DOHH2 (cell line): ENCODE data around the gene CAMKMT.
A peak's percentile ranks its signal among the peaks of the same experiment; 100 is the strongest.

Experiments
- H3F3A ChIP-seq: fragments of 200-600 bp; sonication (generic), shearing (Covaris generic); 2 replicates; pipeline ENCODE4 v1.6.0; 2016; ENCODE audit warnings: antibody characterized with exemption, mild to moderate bottlenecking; ENCODE audit not compliant: control insufficient read depth, insufficient read depth
- H3K27ac ChIP-seq: fragments of 200-600 bp; sonication (generic); 2 replicates; pipeline ENCODE4 v1.5.1; 2014; ENCODE audit warnings: low read depth, mild to moderate bottlenecking, low read length, moderate library complexity
- H3K27me3 ChIP-seq: fragments of 200-600 bp; sonication (generic); 2 replicates; pipeline ENCODE4 v1.6.1; 2014; ENCODE audit warnings: mild to moderate bottlenecking, low read length, mixed read lengths; ENCODE audit not compliant: control insufficient read depth
- H3K36me3 ChIP-seq: fragments of 200-600 bp; sonication (generic); 2 replicates; pipeline ENCODE4 v1.6.1; 2014; ENCODE audit warnings: mild to moderate bottlenecking, low read length, moderate library complexity, mixed read lengths; ENCODE audit not compliant: control insufficient read depth
- H3K4me1 ChIP-seq: fragments of 200-600 bp; sonication (generic); 2 replicates; pipeline ENCODE4 v1.6.1; 2014; ENCODE audit warnings: mild to moderate bottlenecking, low read length, mixed read lengths; ENCODE audit not compliant: control insufficient read depth
- H3K4me2 ChIP-seq: fragments of 200-600 bp; sonication (generic); 2 replicates; pipeline ENCODE4 v1.6.0; 2014; ENCODE audit warnings: mild to moderate bottlenecking, low read length, moderate library complexity
- H3K4me3 ChIP-seq: fragments of 200-600 bp; sonication (generic); 2 replicates; pipeline ENCODE4 v1.5.1; 2014; ENCODE audit warnings: mild to moderate bottlenecking, low read length, mixed read lengths
- H3K79me2 ChIP-seq: fragments of 200-600 bp; sonication (generic); 2 replicates; pipeline ENCODE4 v1.6.1; 2014; ENCODE audit warnings: mild to moderate bottlenecking, low read length, mixed read lengths; ENCODE audit not compliant: control insufficient read depth
- H3K9me2 ChIP-seq: fragments of 200-600 bp; sonication (generic); replicated peaks from 2 replicates; pipeline ENCODE4 v1.6.1; 2014; ENCODE audit warnings: mild to moderate bottlenecking, low read length, mixed read lengths; ENCODE audit not compliant: control insufficient read depth
- H3K9me3 ChIP-seq: fragments of 200-600 bp; sonication (generic); 2 replicates; pipeline ENCODE4 v1.6.1; 2014; ENCODE audit warnings: antibody characterized with exemption, low read length, mixed read lengths; ENCODE audit not compliant: control insufficient read depth, insufficient read depth
- H4K20me1 ChIP-seq: fragments of 200-600 bp; sonication (generic); 2 replicates; pipeline ENCODE4 v1.6.0; 2014; ENCODE audit warnings: low read depth, mild to moderate bottlenecking, antibody characterized with exemption, low read length, moderate library complexity; ENCODE audit not compliant: control insufficient read depth, insufficient read depth
- EZH2phosphoT487 ChIP-seq: fragments of 200-600 bp; sonication (generic); IDR thresholded peaks from 2 replicates; pipeline ENCODE4 v1.6.1; 2017; ENCODE audit warnings: borderline replicate concordance, mild to moderate bottlenecking, antibody characterized with exemption, low read length, moderate library complexity, mixed read lengths
- TF ChIP-seq, protein P1 (sequence below): fragments of 200-600 bp; sonication (generic); IDR thresholded peaks from one replicate; pipeline ENCODE4 v1.5.1; 2014; ENCODE audit warnings: antibody characterized with exemption, mild to moderate bottlenecking, low read depth, low read length; ENCODE audit not compliant: poor library complexity, severe bottlenecking

CAMKMT gene

DNA sequence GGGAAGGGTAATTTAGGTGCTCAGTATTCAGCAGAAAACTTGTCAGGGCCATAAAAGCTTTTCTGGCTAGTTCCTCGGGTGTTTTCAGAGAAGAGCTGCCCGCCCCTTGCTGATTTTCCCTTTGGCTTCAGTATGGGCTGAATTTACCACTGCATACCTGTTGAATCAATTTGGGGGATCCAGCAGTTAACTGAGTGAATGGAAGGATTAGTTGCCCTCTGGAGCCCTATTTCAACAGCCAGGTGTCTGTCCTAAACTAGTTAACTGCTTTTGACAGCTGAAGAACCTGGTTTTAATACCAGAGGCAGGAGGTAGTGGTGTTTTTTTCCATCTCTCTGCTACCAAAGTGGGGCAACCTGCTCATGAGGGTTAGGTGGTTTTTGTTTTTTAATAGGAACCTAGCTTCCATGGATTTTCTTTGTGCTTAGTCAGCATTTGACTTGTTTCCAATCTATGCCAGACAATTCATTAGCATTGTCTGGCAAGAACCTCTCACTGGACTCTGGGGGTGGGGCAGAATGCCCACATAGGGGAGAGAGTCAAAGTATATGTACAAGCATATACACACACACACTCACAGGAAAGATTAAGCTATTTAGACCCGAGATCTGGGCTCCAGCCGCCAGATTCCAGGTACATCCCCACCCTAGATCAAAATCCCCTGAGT, 413.2 kb downstream of the CAMKMT start:
- Histone ChIP-seq H3K4me1 (peaks cover 31% of the 10 kb centered on the region), H3K9me2 (no peaks in the 10 kb centered on the region), H3F3A (no peaks in the 10 kb centered on the region), H3K36me3 (no peaks in the 10 kb centered on the region), H4K20me1 (no peaks in the 10 kb centered on the region), H3K79me2 (no peaks in the 10 kb centered on the region), H3K4me3 (no peak overlapping the region), H3K4me2 (no peak overlapping the region), H3K27ac (no peak overlapping the region), H3K27me3 (no peaks in the 10 kb centered on the region), H3K9me3 (no peaks in the 10 kb centered on the region)
- no peak for TF ChIP-seq EZH2phosphoT487
- TF ChIP-seq, protein P1, sequence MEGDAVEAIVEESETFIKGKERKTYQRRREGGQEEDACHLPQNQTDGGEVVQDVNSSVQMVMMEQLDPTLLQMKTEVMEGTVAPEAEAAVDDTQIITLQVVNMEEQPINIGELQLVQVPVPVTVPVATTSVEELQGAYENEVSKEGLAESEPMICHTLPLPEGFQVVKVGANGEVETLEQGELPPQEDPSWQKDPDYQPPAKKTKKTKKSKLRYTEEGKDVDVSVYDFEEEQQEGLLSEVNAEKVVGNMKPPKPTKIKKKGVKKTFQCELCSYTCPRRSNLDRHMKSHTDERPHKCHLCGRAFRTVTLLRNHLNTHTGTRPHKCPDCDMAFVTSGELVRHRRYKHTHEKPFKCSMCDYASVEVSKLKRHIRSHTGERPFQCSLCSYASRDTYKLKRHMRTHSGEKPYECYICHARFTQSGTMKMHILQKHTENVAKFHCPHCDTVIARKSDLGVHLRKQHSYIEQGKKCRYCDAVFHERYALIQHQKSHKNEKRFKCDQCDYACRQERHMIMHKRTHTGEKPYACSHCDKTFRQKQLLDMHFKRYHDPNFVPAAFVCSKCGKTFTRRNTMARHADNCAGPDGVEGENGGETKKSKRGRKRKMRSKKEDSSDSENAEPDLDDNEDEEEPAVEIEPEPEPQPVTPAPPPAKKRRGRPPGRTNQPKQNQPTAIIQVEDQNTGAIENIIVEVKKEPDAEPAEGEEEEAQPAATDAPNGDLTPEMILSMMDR, result no peak

DNA sequence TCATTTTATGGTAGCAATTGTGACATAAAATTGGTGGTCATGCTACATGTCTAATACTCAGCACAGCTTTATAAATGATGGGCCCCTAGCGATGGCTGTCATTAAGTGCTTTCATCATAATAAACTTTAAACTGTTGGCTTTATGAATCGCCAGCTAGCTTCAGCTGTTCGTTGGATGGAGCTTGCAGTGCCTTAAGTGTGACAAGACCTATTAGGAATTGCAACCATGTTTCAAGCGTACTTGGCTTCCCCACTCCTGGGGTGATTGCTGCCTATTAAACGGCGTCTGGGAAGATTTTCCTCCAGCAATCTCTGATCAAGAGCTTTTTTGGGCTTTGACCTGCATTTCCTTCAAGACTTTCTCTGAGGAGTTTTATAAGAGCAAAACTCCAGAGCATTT, 415.3 kb downstream of the CAMKMT start:
- Histone ChIP-seq H3K4me2 (peak overlapping the region; percentile 93), H3K9me2 (no peaks in the 10 kb centered on the region), H3K4me1 (peaks cover 36% of the 10 kb centered on the region), H3K36me3 (no peaks in the 10 kb centered on the region), H3K79me2 (no peaks in the 10 kb centered on the region), H3K27me3 (no peaks in the 10 kb centered on the region), H4K20me1 (no peaks in the 10 kb centered on the region), H3K4me3 (peak overlapping the region; percentile 68), H3K9me3 (no peaks in the 10 kb centered on the region), H3F3A (no peaks in the 10 kb centered on the region), H3K27ac (peak overlapping the region; percentile 74; the same call in 1 of the 2 replicates)
- TF ChIP-seq EZH2phosphoT487, result no peak
- TF ChIP-seq, protein P1, result no peak

DNA sequence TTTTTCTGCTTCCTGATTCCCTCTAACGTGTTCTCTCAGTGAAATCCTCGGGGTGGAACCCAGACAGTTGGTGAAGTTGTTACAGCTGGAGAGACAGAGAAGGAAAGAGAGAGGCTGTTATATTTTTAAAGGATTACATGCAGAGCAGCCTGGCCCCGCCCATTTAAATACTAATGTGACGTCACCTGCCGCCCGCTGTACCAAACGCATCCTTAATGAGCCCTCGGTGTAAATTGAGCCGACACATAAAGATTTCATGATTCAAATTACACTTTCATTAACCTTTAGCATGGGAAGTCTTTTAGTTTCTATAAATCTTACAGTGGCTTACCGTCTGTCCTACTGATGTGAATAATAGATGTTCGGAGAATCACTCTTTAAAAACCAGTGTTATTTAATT, 415.8 kb downstream of the CAMKMT start:
- no peak for TF ChIP-seq EZH2phosphoT487
- TF ChIP-seq, protein P1, result no peak
- no peaks in the 10 kb centered on the region for H3K9me2 ChIP-seq
- H3K9me3 ChIP-seq, result no peaks in the 10 kb centered on the region
- H3K4me2 ChIP-seq, result peak overlapping the region; percentile 93
- peaks cover 36% of the 10 kb centered on the region for H3K4me1 ChIP-seq
- peak overlapping the region; percentile 68 for H3K4me3 ChIP-seq
- no peaks in the 10 kb centered on the region for H4K20me1 ChIP-seq
- peak overlapping the region; percentile 74 for H3K27ac ChIP-seq
- H3K27me3 ChIP-seq, result no peaks in the 10 kb centered on the region
- no peaks in the 10 kb centered on the region for H3F3A ChIP-seq
- H3K79me2 ChIP-seq, result no peaks in the 10 kb centered on the region
- H3K36me3 ChIP-seq, result no peaks in the 10 kb centered on the region
